ENCODE measurements around the gene KRT80.

- TF ChIP-seq EZH2 (IDR thresholded peaks at IDR 0.05) (no peak), YY1 (IDR thresholded peaks at IDR 0.05; ENCODE audit: extremely low read depth, insufficient replicate concordance, low read depth, low read length) (no peak), EZH2phosphoT487 (IDR thresholded peaks at IDR 0.05; ENCODE audit: borderline replicate concordance) (no peak)
Observed at GRCh38 chr12:52208424-52209165, 16.8 kb upstream of the KRT80 start.
